HG03354 (cell line): Measurements from ENCODE around the gene CPSF7.
"Not testable (repeated sequence)": the region's sequence is repeated elsewhere in the genome, so short reads cannot be mapped to it uniquely, and the experiment has no call there.

Experiments used
- ATAC-seq: cut with Tn5 transposase; IDR thresholded peaks from one replicate; pipeline ENCODE4 v1.9.1; 2021; ENCODE audit warnings: mild to moderate bottlenecking; ENCODE audit not compliant: unreplicated experiment, poor library complexity, severe bottlenecking

CPSF7 gene

GRCh38 chr11:61429691-61430582, at the start of gene CPSF7, which contains the start of gene SDHAF2:
CPSF7 (minus strand) TSS chr11:61429975; CDS start chr11:61429235, 740 bp downstream.
SDHAF2 (plus strand) TSS chr11:61430124; CDS start chr11:61430147, 23 bp downstream.
- peak; percentile 83 for ATAC-seq

GRCh38 chr11:61477727-61478148, 48.0 kb upstream of the CPSF7 start:
- no peak for ATAC-seq

- ATAC-seq, result no peak
Observed at GRCh38 chr11:61477126-61477525, 47.4 kb upstream of the CPSF7 start.

- no peak for ATAC-seq
Observed at GRCh38 chr11:61476371-61476770, 46.6 kb upstream of the CPSF7 start.

- ATAC-seq, result no peak
Observed at GRCh38 chr11:61475433-61475832, 45.7 kb upstream of the CPSF7 start.

GRCh38 chr11:61474013-61474643, 44.4 kb upstream of the CPSF7 start:
- no peak for ATAC-seq

- no peak for ATAC-seq
Observed at GRCh38 chr11:61473370-61474012, 43.7 kb upstream of the CPSF7 start.

- no peak for ATAC-seq
Observed at GRCh38 chr11:61472868-61473267, 43.1 kb upstream of the CPSF7 start.

- no peak for ATAC-seq
Observed at GRCh38 chr11:61472282-61472681, 42.5 kb upstream of the CPSF7 start.

- ATAC-seq, result no peak
Observed at GRCh38 chr11:61468002-61468401, 38.2 kb upstream of the CPSF7 start.

GRCh38 chr11:61467602-61468001, 37.8 kb upstream of the CPSF7 start:
- ATAC-seq, result not testable (repeated sequence)

- no peak for ATAC-seq
Observed at GRCh38 chr11:61460986-61461385, 31.2 kb upstream of the CPSF7 start.

- no peak for ATAC-seq
Observed at GRCh38 chr11:61460474-61460881, 30.7 kb upstream of the CPSF7 start.

GRCh38 chr11:61454520-61454919, 24.7 kb upstream of the CPSF7 start:
- no peak for ATAC-seq

- no peak for ATAC-seq
Observed at GRCh38 chr11:61453695-61454094, 23.9 kb upstream of the CPSF7 start.

- no peak for ATAC-seq
Observed at GRCh38 chr11:61452825-61453224, 23.1 kb upstream of the CPSF7 start.

- no peak for ATAC-seq
Observed at GRCh38 chr11:61448552-61448927, 18.8 kb upstream of the CPSF7 start.

- no peak for ATAC-seq
Observed at GRCh38 chr11:61447601-61448551, 18.1 kb upstream of the CPSF7 start.

- ATAC-seq, result peak; percentile 78
Observed at GRCh38 chr11:61446211-61446651, 16.5 kb upstream of the CPSF7 start.
